HFF-Myc (cell line): ENCODE results near the gene RHOA.
A peak's percentile ranks its signal among the peaks of the same experiment; 100 is the strongest.

Experiments
- DNase-seq: peaks from one replicate; pipeline ENCODE4 v3.0.0-alpha.2; 2011; ENCODE audit warnings: low read depth; ENCODE audit errors: extremely low read depth
- H3K4me3 ChIP-seq: replicated peaks from 2 replicates; pipeline ENCODE4 v1.5.1; 2011; ENCODE audit warnings: low read depth, mild to moderate bottlenecking, control low read depth, low read length
- TF ChIP-seq, protein P1 (sequence below): IDR thresholded peaks from 2 replicates; pipeline ENCODE4 v1.5.1; 2012; ENCODE audit warnings: mild to moderate bottlenecking, low read depth, low read length, control low read depth; ENCODE audit errors: missing control alignments

Gene RHOA

DNA sequence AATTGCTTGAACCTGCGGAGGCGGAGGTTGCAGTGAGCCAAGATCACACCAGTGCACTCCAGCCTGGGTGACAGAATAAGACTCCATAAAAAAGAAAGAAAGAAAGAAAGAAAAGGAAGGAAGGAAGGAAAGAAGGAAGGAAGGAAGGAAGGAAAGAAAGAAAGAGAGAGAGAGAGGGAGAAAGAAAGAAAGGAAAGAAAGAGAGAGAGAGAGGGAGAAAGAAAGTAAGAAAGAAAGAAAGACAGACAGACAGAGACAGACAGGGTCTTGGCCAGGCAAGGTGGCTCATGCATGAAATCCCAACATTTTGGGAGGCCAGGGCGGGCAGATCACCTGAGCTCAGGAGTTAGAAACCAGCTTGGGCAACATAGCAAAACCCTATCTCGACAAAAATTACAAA, 41.8 kb upstream of the RHOA start:
- no peak for DNase-seq
- no peak overlapping the region for H3K4me3 ChIP-seq
- TF ChIP-seq, protein P1, sequence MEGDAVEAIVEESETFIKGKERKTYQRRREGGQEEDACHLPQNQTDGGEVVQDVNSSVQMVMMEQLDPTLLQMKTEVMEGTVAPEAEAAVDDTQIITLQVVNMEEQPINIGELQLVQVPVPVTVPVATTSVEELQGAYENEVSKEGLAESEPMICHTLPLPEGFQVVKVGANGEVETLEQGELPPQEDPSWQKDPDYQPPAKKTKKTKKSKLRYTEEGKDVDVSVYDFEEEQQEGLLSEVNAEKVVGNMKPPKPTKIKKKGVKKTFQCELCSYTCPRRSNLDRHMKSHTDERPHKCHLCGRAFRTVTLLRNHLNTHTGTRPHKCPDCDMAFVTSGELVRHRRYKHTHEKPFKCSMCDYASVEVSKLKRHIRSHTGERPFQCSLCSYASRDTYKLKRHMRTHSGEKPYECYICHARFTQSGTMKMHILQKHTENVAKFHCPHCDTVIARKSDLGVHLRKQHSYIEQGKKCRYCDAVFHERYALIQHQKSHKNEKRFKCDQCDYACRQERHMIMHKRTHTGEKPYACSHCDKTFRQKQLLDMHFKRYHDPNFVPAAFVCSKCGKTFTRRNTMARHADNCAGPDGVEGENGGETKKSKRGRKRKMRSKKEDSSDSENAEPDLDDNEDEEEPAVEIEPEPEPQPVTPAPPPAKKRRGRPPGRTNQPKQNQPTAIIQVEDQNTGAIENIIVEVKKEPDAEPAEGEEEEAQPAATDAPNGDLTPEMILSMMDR, result no peak

DNA sequence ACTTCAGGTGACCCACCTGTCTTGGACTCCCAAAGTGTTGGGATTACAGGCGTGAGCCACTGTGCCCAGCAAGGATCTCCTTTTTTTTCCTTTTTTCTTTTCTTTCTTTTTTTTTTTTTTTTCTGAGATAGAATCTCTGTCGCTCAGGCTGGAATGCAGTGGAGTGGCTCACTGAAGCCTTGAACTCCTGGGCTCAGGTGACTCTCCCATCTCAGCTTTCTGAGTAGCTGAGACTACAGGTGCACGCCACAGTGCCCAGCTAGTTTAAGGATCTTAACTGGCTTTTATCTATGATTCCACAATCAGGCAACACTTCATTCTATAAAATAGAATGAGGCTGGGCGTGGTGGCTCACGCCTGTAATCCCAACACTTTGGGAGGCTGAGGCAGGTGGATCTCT, 33.6 kb upstream of the RHOA start:
- TF ChIP-seq, protein P1, result no peak
- no peak overlapping the region for H3K4me3 ChIP-seq
- no peak for DNase-seq

DNA sequence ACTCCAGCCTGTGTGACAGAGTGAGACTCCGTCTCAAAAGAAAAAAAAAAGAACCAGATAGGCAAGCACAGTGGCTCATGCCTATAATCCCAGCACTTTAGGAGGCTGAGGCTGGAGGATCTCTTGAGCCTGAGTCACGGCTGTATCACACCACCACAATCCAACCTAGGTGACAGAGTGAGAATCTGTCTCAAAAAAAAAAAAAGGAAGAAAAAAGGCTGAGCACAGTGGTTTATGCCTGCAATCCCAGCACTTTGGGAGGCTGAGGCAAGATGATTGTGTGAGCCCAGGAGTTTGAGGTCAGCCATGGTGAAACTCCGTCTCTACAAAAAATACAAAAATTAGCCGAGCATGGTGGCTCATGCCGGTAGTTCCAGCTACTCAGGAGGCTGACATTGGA, 23.0 kb upstream of the RHOA start:
- TF ChIP-seq, protein P1, result no peak
- H3K4me3 ChIP-seq, result no peak overlapping the region
- DNase-seq, result no peak

DNA sequence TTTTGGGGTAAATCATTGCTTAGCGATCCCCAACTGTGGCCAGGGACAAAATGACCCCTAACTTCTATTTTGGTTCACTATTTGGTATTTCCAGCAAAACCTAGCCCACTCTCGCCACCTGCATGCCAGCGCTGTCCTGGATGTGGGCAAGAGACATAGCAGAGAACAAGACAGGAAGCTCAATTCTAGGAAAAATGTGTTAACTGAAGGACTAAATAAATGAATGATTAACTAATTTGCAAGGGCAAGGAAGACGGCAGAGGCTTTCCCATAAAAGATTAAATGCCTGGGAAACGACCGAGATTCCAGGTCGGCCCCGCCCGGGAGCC, 16.9 kb upstream of the RHOA start:
- TF ChIP-seq, protein P1, result no peak
- H3K4me3 ChIP-seq, result peak overlapping the region; percentile 53
- no peak for DNase-seq

DNA sequence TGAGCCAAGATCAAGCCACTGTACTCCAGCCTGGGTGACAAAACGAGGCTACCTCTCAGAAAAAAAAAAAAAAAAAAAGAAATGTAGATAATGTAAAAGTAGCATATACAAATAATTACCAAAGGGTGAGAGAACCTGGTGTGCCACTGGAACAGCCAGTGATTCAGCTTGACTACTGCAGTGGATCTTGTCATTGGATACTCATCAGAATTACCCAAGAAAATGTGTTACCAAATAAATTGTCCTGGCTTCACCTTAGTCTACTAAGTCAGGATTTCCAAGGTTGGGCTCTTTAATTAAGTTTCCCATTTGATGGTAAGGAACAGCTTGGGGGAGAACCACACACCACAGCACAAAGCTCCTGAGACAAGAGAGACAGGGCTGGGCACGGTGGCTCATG, 15.8 kb upstream of the RHOA start:
- H3K4me3 ChIP-seq, result no peak overlapping the region

DNA sequence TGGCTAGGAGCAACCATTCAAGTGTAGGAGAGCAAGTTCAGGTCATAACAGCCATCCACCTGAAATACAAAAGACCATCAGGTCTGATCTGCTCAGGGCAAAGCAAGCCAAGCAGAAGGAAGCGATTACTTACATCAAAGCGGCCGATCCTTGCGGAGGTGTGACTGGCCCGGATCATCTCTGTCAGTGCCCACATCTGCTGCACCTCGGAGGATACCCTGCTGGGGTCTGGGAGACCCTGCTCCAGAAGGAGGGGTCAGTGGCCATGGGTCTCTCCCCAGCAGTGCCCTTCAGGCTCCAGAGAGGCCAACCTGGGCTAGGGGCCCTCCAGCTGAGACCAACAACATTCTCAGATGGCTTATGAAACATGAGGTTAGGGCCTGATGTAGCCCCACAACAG, 13.0 kb upstream of the RHOA start:
- no peak for DNase-seq
- no peak overlapping the region for H3K4me3 ChIP-seq
- TF ChIP-seq, protein P1, result no peak

More for the DNA sequence above, 15.8 kb upstream of the RHOA start:
- TF ChIP-seq, protein P1, result no peak
- no peak for DNase-seq
